ENCODE results near the gene RUBCN.

DNA sequence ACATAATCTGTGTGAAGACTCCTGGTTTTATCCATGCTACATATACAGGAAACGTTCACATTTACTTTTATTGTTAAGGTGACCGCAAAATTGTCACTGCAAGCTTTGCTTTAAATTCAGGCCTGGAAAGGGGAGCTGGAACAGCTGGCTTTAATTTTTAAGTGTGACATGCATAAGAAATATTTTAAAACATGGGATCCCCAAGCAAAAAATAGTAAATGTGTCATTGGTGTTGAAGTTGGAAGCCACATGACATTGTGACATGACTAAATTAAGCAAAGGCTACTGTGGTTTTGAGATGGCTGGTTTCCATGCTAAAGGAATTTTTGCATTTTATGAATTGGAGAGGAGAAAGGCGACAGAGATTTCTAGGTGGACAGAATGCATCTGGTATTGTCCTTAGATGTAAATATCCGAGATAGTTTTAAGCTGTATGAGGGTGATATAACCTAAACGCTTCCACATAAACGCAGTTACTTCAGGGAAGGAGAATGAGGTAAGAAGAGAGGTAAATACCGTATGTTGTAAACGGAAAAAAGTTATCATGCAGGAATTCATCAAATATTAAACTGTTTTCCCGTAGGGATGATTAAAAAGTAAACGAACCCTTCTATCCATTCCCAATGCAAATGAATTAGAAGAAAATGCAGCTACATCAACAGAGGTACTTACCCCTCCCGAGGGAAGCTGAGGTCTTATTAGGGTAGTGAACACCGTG, 12.1 kb upstream of the RUBCN start:
- TF ChIP-seq POLR2AphosphoS5 (IDR thresholded peaks at IDR 0.05) (no peak), EP300 (IDR thresholded peaks at IDR 0.05) (no peak)

All from gastroesophageal sphincter (tissue), 2 donors.